Activated CD4-positive, alpha-beta T cell treated with anti-CD3 and anti-CD28 coated beads, Interleukin-10, Interleukin-2, amounts not matched to agents 100 ng/mL and 50 ng/mL, durations not matched to agents 16 hours and 8 hours (primary cell): ENCODE results near the gene RAD21L1.
"Not testable (repeated sequence)": the region's sequence is repeated elsewhere in the genome, so short reads cannot be mapped to it uniquely, and the experiment has no call there.

Experiments used
- DNase-seq: peaks from one replicate; pipeline ENCODE4 v3.0.0-alpha.2; 2020

RAD21L1 gene

GRCh38 chr20:1232286-1233111 is 6.7 kb downstream of the RAD21L1 start:
- no peak for DNase-seq

- no peak for DNase-seq
These were observed 14.7 kb downstream of the RAD21L1 start for GRCh38 chr20:1240549-1240948.

- no peak for DNase-seq
These were observed 15.6 kb downstream of the RAD21L1 start for GRCh38 chr20:1241456-1241855.

GRCh38 chr20:1242099-1242498 is 16.3 kb downstream of the RAD21L1 start:
- DNase-seq = no peak

- DNase-seq = no peak
These were observed 16.7 kb downstream of the RAD21L1 start for GRCh38 chr20:1242530-1242929.

GRCh38 chr20:1245578-1245977 is 19.7 kb downstream of the RAD21L1 start:
- no peak for DNase-seq

GRCh38 chr20:1247689-1248088 is 21.8 kb downstream of the RAD21L1 start:
- no peak for DNase-seq

- not testable (repeated sequence) for DNase-seq
These were observed 24.4 kb downstream of the RAD21L1 start for GRCh38 chr20:1250282-1250681.

- DNase-seq = no peak
These were observed 26.6 kb downstream of the RAD21L1 start for GRCh38 chr20:1252416-1252815.

- DNase-seq = no peak
These were observed 28.4 kb downstream of the RAD21L1 start for GRCh38 chr20:1254254-1254653.

GRCh38 chr20:1255675-1256074 is 29.8 kb downstream of the RAD21L1 start:
- DNase-seq = no peak

GRCh38 chr20:1263853-1264252 is 38.0 kb downstream of the RAD21L1 start:
- DNase-seq = no peak

GRCh38 chr20:1264727-1265126 is 38.9 kb downstream of the RAD21L1 start:
- no peak for DNase-seq

GRCh38 chr20:1265226-1265915 is 39.5 kb downstream of the RAD21L1 start:
- no peak for DNase-seq

- no peak for DNase-seq
These were observed 40.0 kb downstream of the RAD21L1 start for GRCh38 chr20:1265916-1266166.

GRCh38 chr20:1266167-1266973 is 40.5 kb downstream of the RAD21L1 start, which contains the start of gene SNPH:
SNPH (plus strand) TSS chr20:1266294; CDS start chr20:1296240, 29,946 bp downstream.
- DNase-seq = peak; percentile 79

GRCh38 chr20:1267161-1267560 is 41.3 kb downstream of the RAD21L1 start:
- no peak for DNase-seq

- no peak for DNase-seq
These were observed 42.0 kb downstream of the RAD21L1 start for GRCh38 chr20:1267809-1268374.

GRCh38 chr20:1269235-1269634 is 43.4 kb downstream of the RAD21L1 start:
- DNase-seq = no peak

GRCh38 chr20:1269850-1270249 is 44.0 kb downstream of the RAD21L1 start:
- DNase-seq = no peak

GRCh38 chr20:1272368-1273100 is 46.7 kb downstream of the RAD21L1 start:
- DNase-seq = no peak

GRCh38 chr20:1273366-1273765 is 47.5 kb downstream of the RAD21L1 start:
- no peak for DNase-seq
